PC-3 (cell line): ENCODE results near the gene MPC2. TPM values are rescaled to one million over a fixed set of nuclear protein-coding genes. Genes with fewer than 3 reads are reported as not detected.

Experiments used
- ATAC-seq: fragments of 200-7000 bp; cut with Tn5 transposase; 2 replicates; pipeline ENCODE4 v1.9.1; 2020; ENCODE audit warnings: mild to moderate bottlenecking, moderate library complexity
- BruUV-seq: library from RNA; stranded (reverse); fragments of 400-500 nt; replicated peaks from 2 replicates; lab custom pipeline; 2021; lab: Mats Ljungman, UMichigan
- CTCF ChIA-PET: fragments of 300-600 bp; sonication (Branson Sonifier 250); formaldehyde crosslinking; loops from one replicate; lab custom pipeline; 2022; ENCODE audit warnings: antibody characterized with exemption; lab: Charles Lee
- POLR2A ChIA-PET: fragments of 300-600 bp; sonication (Branson Sonifier 250); formaldehyde crosslinking; loops from one replicate; lab custom pipeline; 2022; ENCODE audit warnings: antibody characterized with exemption; ENCODE audit not compliant: unreplicated experiment; lab: Charles Lee
- DNase-seq: peaks from one replicate; pipeline ENCODE4 v3.0.0-alpha.2; 2015
- H2AFZ ChIP-seq: fragments of 300-600 bp; sonication (generic); 2 replicates; pipeline ENCODE4 v1.6.0; 2016; ENCODE audit warnings: antibody characterized with exemption, low read length
- H3F3A ChIP-seq: fragments of 300-600 bp; sonication (generic); one replicate; pipeline ENCODE4 v1.6.0; 2017; ENCODE audit warnings: antibody characterized with exemption, low read length, control low read depth, mild to moderate bottlenecking; ENCODE audit not compliant: unreplicated experiment
- H3K27ac ChIP-seq: fragments of 300-600 bp; sonication (generic); 2 replicates; pipeline ENCODE4 v1.5.1; 2016; ENCODE audit warnings: mild to moderate bottlenecking, low read length
- H3K27me3 ChIP-seq: fragments of 300-600 bp; sonication (generic); 2 replicates; pipeline ENCODE4 v1.6.1; 2016; ENCODE audit warnings: low read length, mixed read lengths
- H3K36me3 ChIP-seq: fragments of 300-600 bp; sonication (generic); 2 replicates; pipeline ENCODE4 v1.6.1; 2016; ENCODE audit warnings: low read depth, mixed run types, low read length, mixed read lengths
- H3K4me1 ChIP-seq: fragments of 300-600 bp; sonication (generic); 2 replicates; pipeline ENCODE4 v1.5.1; 2016; ENCODE audit warnings: low read length; ENCODE audit not compliant: insufficient read depth
- H3K4me2 ChIP-seq: fragments of 300-600 bp; sonication (generic); 2 replicates; pipeline ENCODE4 v1.6.0; 2016; ENCODE audit warnings: low read length
- H3K4me3 ChIP-seq: fragments of 300-600 bp; sonication (generic); 2 replicates; pipeline ENCODE4 v1.5.1; 2016; ENCODE audit warnings: mild to moderate bottlenecking, low read length, mixed read lengths
- H3K79me2 ChIP-seq: fragments of 300-600 bp; sonication (generic); 2 replicates; pipeline ENCODE4 v1.6.1; 2017; ENCODE audit warnings: low read length, mixed read lengths
- H3K9ac ChIP-seq: fragments of 300-600 bp; sonication (generic); 2 replicates; pipeline ENCODE4 v1.6.0; 2016; ENCODE audit warnings: mild to moderate bottlenecking, low read length
- H3K9me2 ChIP-seq: fragments of 300-600 bp; sonication (generic); replicated peaks from 2 replicates; pipeline ENCODE4 v1.6.1; 2016; ENCODE audit warnings: mixed run types, low read length, mixed read lengths
- H3K9me3 ChIP-seq: fragments of 300-600 bp; sonication (generic); 2 replicates; pipeline ENCODE4 v1.6.1; 2016; ENCODE audit warnings: low read length, mixed read lengths
- H4K20me1 ChIP-seq: fragments of 300-600 bp; sonication (generic); 2 replicates; pipeline ENCODE4 v1.6.1; 2016; ENCODE audit warnings: low read length, mixed read lengths
- EZH2 ChIP-seq: fragments of 300-600 bp; sonication (generic); IDR thresholded peaks from one replicate; pipeline ENCODE4 v1.6.1; 2017; ENCODE audit warnings: antibody characterized with exemption, mild to moderate bottlenecking, low read length; ENCODE audit not compliant: unreplicated experiment
- EZH2phosphoT487 ChIP-seq: fragments of 300-600 bp; sonication (generic); IDR thresholded peaks from 2 replicates; pipeline ENCODE4 v1.6.1; 2018; ENCODE audit warnings: mild to moderate bottlenecking, antibody characterized with exemption, low read length, borderline replicate concordance
- intact Hi-C: fragments of 100-400 bp; cut with micrococcal nuclease; formaldehyde crosslinking; loops from 2 replicates; pipeline ENCODE4 v1.9.0; 2023
- total RNA-seq: library from RNA; depleted of rRNA; stranded (reverse); fragments of >200 nt; gene quantifications from 2 replicates; pipeline ENCODE4 v1.2.3, GENCODE V29; 2014
- TF ChIP-seq, protein P1 (sequence below): fragments of 300-600 bp; sonication (generic); conservative IDR thresholded peaks from 2 replicates; pipeline ENCODE4 v1.5.1; 2017; ENCODE audit warnings: antibody characterized with exemption, low read depth, mild to moderate bottlenecking, low read length

MPC2 gene
- total RNA-seq, 1 experiment from 2014 or later: 60.8 TPM

GRCh38 chr1:167955915-167956314 lies 19.0 kb upstream of the MPC2 start:
- H3K27me3 ChIP-seq: no peaks in the 10 kb centered on the region

DNA sequence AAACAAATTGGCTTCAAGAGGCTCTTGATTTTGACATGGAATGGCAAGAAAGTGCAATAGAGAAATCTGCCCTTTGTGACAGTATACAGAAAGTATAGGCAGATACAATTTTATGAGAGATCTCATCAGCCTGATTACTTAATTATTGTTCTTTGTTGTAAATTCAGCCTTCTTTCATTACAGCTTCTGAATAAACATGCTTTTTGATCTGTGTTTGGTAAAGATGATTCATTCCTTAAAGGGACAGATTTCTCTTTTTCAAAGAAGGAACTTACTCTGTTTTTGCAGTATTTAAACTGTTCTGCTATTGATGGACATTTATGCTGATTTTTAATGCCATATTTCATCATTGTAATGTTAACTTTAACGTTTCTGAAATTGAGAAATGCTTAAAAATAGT lies 13.7 kb upstream of the MPC2 start:
- no TSS peak for BruUV-seq
- H3K36me3 ChIP-seq: peaks cover 6% of the 10 kb centered on the region; the same call in 1 of the 2 replicates
- H2AFZ ChIP-seq: no peak overlapping the region
- ATAC-seq (peak; percentile 54), DNase-seq (no peak)
- H3K79me2 ChIP-seq: peaks cover 52% of the 10 kb centered on the region
- no peaks in the 10 kb centered on the region for H3F3A ChIP-seq
- H3K4me1 ChIP-seq: peaks cover 11% of the 10 kb centered on the region
- intact Hi-C loops: no loop called here
- H3K9me3 ChIP-seq: no peaks in the 10 kb centered on the region
- no peaks in the 10 kb centered on the region for H3K9me2 ChIP-seq
- H4K20me1 ChIP-seq: 0 out of 2 replicates have a peak, but pooled peaks cover 4% of the 10 kb centered on the region
- CTCF ChIA-PET: interaction anchor here (0.7 kb wide), 1 partner anchor 395 kb away, joined by 3 read pairs; no protein-coding TSS in a partner anchor
- no peak overlapping the region for H3K4me2 ChIP-seq
- H3K27ac ChIP-seq: no peak overlapping the region
- H3K9ac ChIP-seq: no peak overlapping the region
- TF ChIP-seq, protein P1, sequence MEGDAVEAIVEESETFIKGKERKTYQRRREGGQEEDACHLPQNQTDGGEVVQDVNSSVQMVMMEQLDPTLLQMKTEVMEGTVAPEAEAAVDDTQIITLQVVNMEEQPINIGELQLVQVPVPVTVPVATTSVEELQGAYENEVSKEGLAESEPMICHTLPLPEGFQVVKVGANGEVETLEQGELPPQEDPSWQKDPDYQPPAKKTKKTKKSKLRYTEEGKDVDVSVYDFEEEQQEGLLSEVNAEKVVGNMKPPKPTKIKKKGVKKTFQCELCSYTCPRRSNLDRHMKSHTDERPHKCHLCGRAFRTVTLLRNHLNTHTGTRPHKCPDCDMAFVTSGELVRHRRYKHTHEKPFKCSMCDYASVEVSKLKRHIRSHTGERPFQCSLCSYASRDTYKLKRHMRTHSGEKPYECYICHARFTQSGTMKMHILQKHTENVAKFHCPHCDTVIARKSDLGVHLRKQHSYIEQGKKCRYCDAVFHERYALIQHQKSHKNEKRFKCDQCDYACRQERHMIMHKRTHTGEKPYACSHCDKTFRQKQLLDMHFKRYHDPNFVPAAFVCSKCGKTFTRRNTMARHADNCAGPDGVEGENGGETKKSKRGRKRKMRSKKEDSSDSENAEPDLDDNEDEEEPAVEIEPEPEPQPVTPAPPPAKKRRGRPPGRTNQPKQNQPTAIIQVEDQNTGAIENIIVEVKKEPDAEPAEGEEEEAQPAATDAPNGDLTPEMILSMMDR: no peak
- no peak for TF ChIP-seq EZH2phosphoT487
- no peak for TF ChIP-seq EZH2
- no peaks in the 10 kb centered on the region for H3K27me3 ChIP-seq
- POLR2A ChIA-PET: interaction anchor here (0.6 kb wide), 1 partner anchor 750 kb away, joined by 6 read pairs; no protein-coding TSS in a partner anchor
- H3K4me3 ChIP-seq: no peak overlapping the region

More at GRCh38 chr1:167955915-167956314, 19.0 kb upstream of the MPC2 start:
- BruUV-seq: no TSS peak
- H3K36me3 ChIP-seq: peaks cover 4% of the 10 kb centered on the region; the same call in 1 of the 2 replicates
- H3K4me1 ChIP-seq: peaks cover 15% of the 10 kb centered on the region
- H4K20me1 ChIP-seq: 0 out of 2 replicates have a peak, but pooled peaks cover 3% of the 10 kb centered on the region
- TF ChIP-seq EZH2 (no peak), EZH2phosphoT487 (no peak)
- TF ChIP-seq, protein P1: no peak
- ChIA-PET CTCF (no interaction called here), POLR2A (no interaction called here)
- no peaks in the 10 kb centered on the region for H3F3A ChIP-seq
- no peak overlapping the region for H3K27ac ChIP-seq
- no peak overlapping the region for H3K4me2 ChIP-seq
- H3K4me3 ChIP-seq: no peak overlapping the region
- H3K79me2 ChIP-seq: peaks cover 30% of the 10 kb centered on the region
- no peak for ATAC-seq
- H3K9me2 ChIP-seq: no peaks in the 10 kb centered on the region
- no peak overlapping the region for H3K9ac ChIP-seq
- no peak overlapping the region for H2AFZ ChIP-seq
- no peak for DNase-seq
- no peaks in the 10 kb centered on the region for H3K9me3 ChIP-seq
- intact Hi-C loops: no loop called here

- Histone ChIP-seq H3K27me3 (no peaks in the 10 kb centered on the region), H3K79me2 (peaks cover 60% of the 10 kb centered on the region), H3K36me3 (peaks cover 6% of the 10 kb centered on the region; the same call in 1 of the 2 replicates), H3F3A (no peaks in the 10 kb centered on the region), H3K27ac (no peak overlapping the region), H3K9me3 (no peaks in the 10 kb centered on the region), H2AFZ (no peak overlapping the region), H3K4me1 (peaks cover 11% of the 10 kb centered on the region), H3K4me3 (no peak overlapping the region), H3K9ac (no peak overlapping the region), H4K20me1 (0 out of 2 replicates have a peak, but pooled peaks cover 4% of the 10 kb centered on the region), H3K4me2 (no peak overlapping the region), H3K9me2 (no peaks in the 10 kb centered on the region)
- POLR2A ChIA-PET: no interaction called here
- no TSS peak for BruUV-seq
- DNase-seq (no peak), ATAC-seq (no peak)
- intact Hi-C loops: no loop called here
- CTCF ChIA-PET: no interaction called here
- TF ChIP-seq EZH2phosphoT487 (no peak), EZH2 (no peak)
- TF ChIP-seq, protein P1: no peak
These were observed 12.9 kb upstream of the MPC2 start for GRCh38 chr1:167949785-167950184.
